GM18499 (cell line): ENCODE results near the gene KRT35.

Experiments
- ATAC-seq: cut with Tn5 transposase; IDR thresholded peaks from one replicate; pipeline ENCODE4 v1.9.1; 2021; ENCODE audit warnings: moderate number of reproducible peaks; ENCODE audit not compliant: insufficient read depth, unreplicated experiment

Gene KRT35

DNA sequence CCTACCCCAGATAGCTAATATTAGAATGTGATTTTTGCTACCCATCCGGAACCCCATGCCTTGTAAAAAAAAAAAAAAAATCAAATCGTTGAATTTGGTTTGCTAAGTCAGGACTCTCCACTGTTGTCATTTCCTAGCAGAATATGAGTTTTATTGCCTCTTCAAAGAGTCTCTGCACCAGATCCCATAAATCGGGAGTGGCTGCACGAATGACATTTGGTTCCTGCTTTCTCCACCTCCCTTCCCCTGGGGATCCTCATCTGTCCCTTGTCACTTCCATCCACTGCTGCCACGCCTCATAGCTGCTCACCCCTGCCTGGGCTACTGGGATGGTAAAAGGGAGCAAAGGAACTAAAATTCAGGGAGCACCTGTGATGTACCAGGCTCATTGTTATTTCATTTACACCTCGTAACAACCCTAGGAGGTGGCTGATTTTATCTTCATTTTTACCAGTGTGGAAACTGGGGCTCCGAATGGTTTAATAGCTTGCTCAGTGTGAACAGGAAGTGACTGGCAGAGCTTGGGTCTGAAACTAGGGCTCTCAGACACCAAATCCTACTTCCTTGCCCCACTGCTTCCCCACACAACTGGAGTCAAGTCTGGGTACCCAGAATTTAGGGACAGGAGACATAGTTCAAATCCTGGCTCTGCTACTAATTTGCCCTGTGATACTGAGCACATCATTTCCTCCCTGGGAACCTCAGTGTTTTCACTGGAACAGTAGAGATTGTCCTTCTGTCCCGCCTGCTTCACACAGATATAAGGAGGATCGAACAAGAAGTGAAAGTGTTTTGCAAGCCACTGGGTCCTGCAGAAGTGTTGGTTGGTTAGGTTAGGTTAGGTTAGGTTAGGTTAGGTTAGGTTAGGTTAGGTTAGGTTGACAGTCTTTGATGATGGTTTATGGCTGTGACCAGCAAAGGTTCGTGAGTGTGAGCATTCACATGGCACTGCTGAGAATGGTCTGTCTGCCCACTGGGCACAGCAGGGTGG, 9.3 kb upstream of the KRT35 start:
- ATAC-seq, result no peak

DNA sequence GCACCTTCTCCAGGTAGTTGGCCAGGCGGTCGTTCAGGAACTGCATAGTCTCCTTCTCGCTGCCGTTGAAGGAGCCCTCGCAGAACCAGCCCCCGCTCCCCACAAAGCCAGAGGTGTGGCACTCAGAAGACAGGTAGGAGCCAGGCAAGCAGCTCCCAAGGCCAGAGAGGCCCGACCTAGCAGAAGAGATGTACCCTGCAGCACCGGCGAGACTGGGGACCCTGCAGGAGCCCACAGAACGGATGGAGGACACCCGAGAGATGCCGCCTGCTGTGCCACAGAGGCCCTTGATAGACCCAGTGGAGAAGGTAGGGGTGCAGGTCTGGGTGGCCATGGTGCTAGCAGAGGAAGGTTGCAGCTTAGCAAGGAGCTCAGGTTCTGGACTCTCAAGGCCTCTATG, 8.6 kb upstream of the KRT35 start, which contains the start of gene KRT36:
Gene KRT36 (minus strand): TSS at position 380 of the 400 bp plus-strand sequence. CDS start 46 bp downstream, at position 334.
- ATAC-seq, result no peak

DNA sequence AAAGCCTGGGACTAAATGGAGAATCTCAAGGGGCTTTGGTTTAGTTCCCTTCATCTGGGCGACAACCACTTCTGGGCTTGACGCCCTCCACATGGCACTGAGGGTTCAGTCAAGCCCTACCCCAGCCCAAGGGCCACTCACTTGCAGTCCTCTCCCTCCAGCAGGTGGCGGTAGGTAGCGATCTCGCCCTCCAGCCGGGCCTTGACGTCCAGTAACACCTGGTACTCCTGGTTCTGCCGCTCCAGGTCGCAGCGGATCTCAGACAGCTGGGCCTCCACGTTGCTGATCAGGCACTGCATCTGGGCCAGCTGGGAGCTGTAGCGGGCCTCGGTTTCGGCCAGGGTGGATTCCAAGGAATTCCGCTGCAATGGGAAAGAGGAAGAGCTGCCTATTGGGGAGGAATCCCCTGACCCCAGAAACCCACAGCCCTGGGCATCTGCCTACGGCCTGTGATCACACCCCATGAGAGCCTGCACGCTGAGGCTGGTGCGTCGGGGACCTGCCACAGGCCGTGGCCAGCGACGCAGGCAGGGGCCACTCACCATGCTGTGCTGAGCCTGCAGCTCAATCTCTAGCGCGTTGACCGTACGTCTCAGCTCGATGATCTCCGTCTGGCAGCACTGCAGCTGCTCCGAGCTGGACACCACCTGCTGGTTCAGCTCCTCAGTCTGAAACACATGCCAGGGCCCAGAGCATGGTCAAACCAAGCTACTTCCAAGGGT, 6.0 kb upstream of the KRT35 start:
- no peak for ATAC-seq

DNA sequence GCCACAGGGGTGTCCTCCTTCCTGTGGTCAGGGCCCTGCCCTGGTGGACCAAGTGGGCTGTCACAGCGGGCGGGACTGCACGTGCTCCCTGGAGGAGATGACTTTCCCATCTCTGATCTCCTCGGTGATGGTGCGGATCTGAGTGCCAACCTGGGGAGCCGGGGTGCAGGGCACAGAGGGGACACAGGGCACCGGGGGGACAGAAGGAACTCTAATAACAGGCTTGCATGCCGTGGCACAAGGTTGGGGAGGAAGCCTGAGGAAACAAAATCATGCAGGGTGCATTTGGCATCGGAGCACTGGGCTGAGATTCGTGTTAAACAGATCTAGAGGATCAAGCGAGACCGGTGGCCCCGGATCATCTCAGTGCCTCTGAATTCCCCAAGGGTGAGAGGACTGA, 5.4 kb upstream of the KRT35 start:
- no peak for ATAC-seq

DNA sequence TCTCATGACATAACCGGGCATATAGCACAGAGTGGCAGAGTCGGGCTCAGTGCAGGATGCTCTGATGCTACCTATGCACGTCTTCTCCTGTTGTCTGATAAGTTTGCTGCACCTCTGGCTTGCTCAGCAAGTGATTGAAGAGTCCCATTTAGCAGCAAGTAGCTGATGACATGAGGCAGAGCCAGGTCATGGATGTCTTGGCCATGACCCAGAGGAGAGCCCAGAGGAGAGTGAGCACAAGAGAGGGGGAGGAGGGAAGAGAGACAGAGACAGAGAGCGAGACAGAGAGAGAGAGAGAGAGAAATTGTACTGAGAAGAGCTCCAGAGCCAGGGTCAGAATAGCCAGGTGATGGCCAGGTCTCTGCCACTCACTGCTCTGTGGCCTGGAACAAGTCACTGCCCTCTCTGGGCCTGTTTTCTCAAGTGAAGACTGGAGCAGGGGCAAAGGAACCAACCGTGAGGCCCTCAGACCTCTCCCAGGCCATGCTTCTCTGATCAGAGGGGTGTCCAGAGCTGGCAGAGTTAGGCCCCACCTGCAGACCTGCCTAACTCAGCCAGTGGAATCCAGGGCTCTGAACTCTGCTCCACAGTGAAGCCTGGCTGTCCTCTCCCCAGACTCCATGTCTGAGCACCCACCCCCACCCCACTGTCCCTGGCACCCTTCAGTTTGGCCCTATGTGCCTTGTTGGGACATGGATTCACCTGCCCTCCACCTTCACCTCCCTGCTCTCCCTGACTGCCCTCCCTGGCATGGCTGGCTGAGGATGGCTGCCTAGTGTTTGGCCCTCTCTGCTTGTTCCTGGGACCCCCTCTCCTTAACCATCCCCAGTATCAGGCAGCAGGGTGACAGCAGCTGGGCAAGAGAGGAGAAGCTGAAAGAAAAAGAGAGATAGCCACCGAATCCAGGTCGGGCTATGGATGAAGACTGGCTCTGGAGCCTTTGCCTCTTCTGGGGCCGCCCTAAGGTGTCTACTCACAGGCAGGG, 4.3 kb upstream of the KRT35 start:
- ATAC-seq, result no peak

DNA sequence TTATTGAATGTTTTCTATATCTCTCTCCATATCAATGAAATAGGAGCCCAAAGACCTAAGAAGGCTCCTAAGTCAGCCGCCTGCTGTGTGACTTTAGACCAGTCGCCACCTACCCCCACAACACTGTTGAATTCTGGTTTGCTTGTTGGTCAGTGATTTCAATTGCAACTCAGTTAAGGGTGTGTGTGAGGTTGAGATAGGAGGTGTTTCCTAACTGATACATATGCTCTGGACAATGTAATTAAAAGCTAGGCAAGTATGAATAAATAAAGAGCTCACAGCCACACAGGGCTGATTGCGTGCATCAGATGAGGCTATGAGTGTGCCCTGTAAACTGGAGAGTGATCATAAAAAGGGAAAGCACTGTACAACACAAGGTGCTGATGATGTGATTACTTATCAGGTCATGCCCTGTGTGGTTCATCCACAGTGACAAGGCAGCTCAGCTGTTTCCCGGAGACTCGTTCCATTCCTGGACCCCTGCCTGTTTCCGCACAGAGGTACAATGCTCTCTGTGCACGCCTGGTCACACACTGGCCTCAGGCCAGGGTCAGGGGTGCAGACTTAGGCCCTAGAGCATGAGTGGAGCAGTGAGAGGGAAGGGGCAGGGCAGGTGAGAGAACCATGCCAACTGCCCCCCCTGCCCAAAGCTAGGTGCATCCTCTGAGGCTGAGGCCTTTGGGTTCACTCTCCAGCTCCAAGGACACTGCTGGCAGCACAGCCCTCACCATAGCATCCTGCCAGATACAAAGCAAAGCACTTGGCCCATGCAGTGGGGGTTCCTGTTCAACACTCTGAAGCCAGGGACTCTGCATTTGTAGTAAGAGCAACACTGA, 3.3 kb upstream of the KRT35 start:
- no peak for ATAC-seq

DNA sequence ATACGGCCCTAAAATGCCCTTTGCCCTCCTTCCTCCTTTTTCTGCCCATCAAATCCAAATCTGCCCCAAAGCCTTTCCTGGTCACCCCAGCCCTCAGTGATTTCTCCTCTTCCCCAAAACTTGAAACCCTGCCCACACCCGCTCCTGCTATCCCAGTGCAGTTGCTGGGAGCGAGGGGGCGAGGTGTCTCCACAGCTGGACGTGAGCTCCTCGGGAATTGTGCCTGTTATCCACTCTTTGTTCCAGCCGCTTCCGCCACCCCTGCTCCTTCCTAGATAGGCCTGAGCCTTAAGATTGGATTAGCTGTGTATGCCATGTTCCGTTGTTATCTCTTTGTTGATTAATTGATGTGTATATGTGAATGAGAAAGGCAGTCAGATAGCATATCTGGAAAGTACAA, 2.6 kb upstream of the KRT35 start:
- ATAC-seq, result no peak

DNA sequence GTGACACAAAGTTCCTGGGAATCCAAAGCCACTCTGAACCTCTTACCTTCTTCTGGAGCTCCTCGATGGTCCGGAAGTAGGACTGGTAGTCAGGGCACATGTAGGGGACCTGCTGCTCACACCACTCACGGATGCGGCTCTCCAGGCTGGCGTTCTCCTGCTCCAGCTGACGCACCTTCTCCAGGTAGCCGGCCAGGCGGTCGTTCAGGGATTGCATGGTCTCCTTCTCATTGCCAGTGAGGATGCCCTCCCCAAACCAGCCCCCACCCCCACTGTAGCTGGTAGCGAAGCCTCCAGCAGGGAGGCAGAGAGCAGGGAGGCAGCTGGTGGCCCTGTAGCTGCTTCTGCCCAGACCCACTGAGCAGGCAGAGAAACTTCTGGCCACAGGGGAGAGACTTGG, 370 bp downstream of the KRT35 start:
- no peak for ATAC-seq

DNA sequence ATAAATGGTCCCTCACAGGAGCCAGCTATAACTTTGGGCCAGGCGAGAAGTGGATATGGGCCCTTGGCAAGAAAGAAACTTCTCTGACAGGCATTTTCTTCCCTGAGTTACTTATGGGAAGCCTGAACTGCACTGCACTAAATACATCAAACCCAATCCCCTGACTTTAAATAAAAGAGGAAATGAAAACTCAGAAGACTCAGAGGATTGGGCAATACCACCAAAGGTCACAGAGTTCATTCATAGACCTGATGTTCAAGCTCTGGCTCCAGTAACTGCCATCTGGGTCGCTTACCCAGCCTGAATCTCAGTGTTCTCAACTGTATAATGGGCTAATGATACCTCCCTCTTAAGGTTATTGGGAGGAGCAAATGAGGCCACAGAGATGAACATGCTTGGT, 815 bp downstream of the KRT35 start:
- no peak for ATAC-seq

DNA sequence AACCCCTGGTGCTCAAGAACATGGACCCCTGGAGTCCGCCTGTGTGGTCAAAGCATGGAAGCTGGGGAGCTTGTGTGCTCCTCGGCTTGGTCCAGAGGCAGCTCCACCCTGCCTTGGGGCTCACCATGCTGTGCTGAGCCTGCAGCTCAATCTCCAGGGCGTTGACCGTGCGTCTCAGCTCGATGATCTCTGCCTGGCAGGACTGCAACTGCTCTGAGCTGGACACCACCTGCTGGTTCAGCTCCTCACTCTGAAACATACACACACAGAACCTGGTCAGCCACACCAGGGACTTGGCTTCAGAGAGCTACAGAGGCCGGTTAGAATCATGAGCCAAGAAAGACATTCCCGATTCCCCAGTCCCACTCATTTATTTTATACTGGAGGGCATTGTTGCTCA, 2.7 kb downstream of the KRT35 start:
- ATAC-seq, result no peak

DNA sequence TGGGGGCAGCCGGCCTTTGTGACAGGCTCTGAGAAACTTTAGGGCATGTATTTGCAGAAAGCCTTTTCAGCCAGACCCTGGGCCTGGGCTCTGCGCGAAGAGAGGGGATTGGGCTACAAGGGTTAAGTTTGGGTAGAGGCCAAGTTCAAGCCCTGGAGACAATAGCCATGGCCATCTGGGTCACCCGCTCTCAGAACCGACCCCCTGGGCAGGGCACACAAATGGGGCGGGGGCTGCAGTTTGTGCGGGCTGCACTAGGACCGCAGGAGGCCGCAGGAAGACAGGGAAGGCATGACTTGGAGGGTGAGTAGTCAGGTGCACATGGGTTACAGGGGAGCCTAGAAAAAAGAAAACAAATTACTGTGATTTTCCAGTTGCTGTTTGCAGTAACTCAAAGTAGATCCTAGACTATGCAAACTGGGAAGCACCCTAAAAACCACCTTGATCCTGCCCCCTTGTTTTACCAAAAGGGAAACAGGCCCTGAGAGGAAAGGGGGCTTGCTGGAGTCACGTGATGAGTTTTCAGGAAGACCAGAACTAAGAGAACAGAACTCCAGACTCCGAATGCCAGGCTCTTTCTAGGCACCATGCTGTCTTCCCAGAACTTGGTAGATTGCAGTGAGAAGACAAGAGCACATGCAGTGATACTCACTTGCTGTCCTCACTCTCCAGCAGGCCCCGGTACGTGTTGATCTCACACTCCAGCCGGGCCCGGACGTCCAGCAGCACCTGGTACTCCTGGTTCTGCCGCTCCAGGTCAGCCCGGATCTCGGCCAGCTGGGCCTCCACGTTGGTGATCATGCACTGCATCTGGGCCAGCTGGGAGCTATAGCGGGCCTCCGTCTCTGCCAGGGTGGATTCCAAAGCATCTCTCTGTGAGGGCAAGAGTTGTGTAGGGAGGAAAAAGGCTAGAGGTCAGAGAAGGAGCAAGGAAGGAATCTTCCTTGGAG, 3.8 kb downstream of the KRT35 start:
- ATAC-seq, result no peak

DNA sequence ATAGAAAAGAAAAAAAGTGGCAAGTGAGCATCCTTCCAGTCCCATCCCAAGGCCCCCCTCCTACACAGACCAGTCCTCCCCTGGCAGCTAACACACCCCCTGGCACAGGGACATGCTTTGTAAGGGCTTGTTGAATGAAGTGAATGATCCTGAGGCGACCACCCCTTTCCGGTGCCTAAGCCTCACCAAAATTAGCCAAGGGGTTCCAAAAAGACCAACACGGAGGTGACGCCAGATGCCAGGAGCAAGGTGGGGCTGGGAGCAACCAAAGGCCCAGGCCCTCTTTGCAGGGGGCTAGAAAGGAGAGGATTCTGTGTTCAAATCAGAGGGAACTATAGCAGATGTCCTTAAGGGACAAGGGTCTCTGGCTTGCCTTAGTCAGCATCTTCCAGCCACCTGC, 5.5 kb downstream of the KRT35 start:
- ATAC-seq, result no peak

DNA sequence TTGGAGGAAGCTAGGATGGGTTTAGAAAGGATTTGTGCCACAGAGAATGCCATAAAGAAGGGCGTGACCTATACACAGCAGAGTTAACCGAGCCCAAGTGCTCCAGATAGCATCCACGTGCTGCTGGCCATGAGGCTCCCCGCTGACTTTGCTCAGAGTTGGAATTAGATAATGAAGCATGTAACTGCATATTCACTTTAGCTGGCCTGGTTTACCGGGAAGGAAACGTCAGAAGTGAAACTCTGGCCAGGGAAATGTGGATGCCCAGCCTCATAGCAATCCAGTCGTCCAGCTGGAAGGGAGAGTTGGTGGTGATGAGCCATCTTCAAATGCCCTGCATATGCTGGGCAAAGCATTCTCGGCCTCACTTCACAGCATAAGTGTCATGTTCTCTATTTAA, 6.1 kb downstream of the KRT35 start:
- no peak for ATAC-seq

DNA sequence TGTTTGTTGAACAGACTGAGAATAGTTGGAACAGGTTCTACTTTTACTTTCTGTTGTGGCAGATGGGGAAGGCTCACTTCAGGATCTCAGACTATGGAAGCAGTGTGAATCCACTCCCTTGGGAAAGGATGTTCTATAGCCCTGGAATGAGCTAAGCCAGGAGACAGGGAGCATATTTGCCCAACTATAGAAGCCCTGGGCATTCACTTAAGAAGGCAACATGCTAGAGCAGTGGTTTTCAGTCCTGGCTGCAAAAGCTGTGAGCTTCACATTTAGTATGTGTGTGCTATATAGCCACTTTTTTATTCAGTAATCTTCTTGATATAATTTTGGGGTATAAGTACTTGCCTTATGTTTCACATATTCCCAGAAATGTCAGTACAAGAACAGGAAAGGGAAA, 12.6 kb downstream of the KRT35 start:
- no peak for ATAC-seq

DNA sequence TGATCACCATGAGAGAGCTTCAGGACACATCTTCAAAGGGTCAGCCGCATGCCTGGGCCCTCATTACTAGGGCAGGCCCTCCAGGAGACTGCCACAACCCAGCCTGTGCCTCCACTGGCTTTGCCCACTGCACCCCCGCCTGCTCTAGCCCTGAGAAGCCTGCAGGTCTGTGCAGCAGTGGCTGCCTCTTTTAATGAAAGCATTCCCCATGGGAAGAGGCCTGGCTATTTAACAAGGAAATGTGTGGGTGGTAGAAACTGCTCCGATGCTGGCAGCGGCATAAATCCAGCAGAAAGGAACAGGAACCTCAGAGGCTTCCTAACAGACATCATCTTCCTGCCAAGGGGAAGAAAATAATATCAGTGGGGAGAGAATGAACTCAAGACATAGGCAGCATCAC, 13.4 kb downstream of the KRT35 start:
- ATAC-seq, result no peak

DNA sequence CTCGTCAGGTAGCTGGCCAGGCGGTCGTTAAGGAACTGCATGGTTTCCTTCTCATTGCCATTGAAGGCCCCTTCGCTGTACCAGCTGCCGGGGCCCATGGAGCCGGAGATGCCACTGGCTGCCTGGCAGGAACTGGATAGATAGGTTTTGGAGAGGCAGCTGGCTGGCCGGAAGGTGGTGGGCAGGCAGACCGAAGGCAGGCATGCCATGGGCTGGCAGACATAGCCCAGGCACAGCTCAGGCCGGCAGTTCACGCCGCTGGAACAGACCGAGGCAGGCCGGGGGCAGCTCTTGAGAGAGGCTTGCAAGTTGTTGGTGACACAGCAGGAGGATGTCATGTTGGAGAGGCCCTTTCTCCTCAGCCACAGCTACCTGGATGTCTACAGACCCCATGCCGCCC, 14.0 kb downstream of the KRT35 start, which contains the start of gene KRT32:
Gene KRT32 (minus strand): TSS at position 399 of the 400 bp plus-strand sequence. CDS start 61 bp downstream, at position 338.
- ATAC-seq, result no peak

DNA sequence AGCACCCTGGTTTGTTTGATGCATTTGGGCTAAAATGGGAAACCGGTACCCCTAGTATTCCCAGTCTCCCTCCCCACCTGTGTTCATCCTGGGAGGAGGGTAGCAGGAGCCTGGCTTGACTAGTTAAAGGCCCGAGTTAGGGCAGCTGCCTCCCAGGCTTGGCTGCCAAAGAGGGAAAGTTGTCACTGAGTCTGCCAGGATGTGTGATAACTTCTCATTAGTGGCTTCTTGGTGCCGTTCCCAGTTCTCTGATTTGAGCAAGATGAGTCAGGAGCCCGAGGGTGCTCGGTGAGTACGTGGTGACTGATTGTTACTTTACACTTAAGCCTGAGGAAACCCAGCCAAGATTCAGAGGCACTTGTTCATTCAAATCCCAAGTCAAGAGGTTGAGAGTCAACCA, 16.3 kb downstream of the KRT35 start:
- no peak for ATAC-seq

DNA sequence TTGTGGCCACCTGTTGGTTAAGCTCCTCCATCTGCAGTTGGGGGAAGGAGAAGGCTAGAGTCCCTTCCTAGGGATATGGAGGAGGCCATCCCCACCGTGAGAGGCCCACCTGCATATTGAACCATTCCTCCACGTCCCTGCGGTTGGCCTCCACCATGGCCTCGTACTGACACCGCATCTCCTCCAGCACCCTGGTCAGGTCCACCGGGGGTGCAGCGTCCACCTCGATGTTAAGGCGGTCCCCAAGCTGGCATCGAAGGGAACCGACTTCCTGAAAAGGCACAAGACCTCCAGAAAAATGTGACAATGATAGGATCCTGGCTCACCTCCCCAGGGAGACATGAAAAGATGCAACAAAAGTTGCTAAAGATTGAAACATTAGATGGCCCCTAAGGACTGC, 16.8 kb downstream of the KRT35 start:
- ATAC-seq, result no peak
